ENCODE results near the gene ARL10.

GRCh38 chr5:176392526-176392925, 27.2 kb downstream of the ARL10 start:
- no peak for TF ChIP-seq MAX (IDR thresholded peaks at IDR 0.05)
- no peak for TF ChIP-seq POLR2AphosphoS5 (IDR thresholded peaks at IDR 0.05; ENCODE audit: low read depth, low read length)
- no peak for TF ChIP-seq EZH2phosphoT487 (IDR thresholded peaks at IDR 0.05; ENCODE audit: borderline replicate concordance)
- TF ChIP-seq EZH2 (IDR thresholded peaks at IDR 0.05) = no peak
- TF ChIP-seq CTCF (IDR thresholded peaks at IDR 0.05 in 2 of 3, conservative IDR thresholded peaks at IDR 0.05 in 1 of 3; ENCODE audit: borderline replicate concordance in 1 of 3, insufficient read depth in 1 of 3, low read depth in 2 of 3, low read length in 2 of 3) = no peak
- TF ChIP-seq SP1 (IDR thresholded peaks at IDR 0.05; ENCODE audit: low read depth) = no peak
